GM21528 (cell line): Measurements from ENCODE around the gene LHFPL4.

Experiments
- ATAC-seq: cut with Tn5 transposase; IDR thresholded peaks from one replicate; pipeline ENCODE4 v1.9.1; 2021; ENCODE audit warnings: mild to moderate bottlenecking, moderate library complexity; ENCODE audit not compliant: unreplicated experiment, low FRiP score

The LHFPL4 gene

GRCh38 chr3:9480265-9480664 is 73.4 kb downstream of the LHFPL4 start:
- no peak for ATAC-seq

DNA sequence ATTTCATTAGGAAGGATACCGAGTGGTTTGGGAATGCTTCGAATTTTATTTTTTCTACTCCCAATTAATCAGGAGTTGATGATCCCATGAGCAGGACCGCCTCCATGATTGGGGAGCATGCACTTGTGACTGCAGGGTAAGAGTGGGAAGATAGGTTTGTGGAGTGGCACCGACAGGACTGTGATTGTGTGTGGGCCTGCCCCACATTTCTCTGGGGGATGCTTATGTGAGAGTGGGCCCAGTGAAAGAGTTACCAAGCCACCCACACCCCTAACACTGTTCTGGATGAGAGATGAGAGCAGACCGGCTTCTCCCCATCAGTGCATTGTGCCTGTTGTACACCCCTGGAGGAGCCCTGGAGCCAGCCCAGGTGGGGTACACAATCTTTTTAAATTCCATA is 76.7 kb downstream of the LHFPL4 start:
- ATAC-seq = no peak

DNA sequence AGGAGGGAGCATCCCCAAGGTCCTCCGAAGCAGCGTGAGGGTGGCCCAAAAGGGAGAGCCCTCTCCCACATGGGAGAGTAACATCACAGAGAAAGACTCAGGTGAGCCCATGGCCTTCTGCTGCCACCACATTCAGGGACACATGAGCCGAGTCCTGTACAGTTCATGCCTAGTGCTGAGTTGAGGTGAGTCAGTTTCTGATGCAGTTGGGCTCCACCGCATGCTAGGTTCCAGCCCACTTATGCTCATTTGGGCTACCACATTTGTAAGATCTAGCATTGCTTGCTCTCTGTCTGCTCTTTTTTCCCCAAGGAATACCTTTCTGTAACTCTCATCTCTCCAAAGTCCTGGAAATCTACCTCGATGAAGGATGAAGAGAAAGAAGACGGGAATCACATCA is 79.1 kb downstream of the LHFPL4 start:
- ATAC-seq = no peak

- ATAC-seq = no peak
These were observed 80.0 kb downstream of the LHFPL4 start for GRCh38 chr3:9473496-9474065.

DNA sequence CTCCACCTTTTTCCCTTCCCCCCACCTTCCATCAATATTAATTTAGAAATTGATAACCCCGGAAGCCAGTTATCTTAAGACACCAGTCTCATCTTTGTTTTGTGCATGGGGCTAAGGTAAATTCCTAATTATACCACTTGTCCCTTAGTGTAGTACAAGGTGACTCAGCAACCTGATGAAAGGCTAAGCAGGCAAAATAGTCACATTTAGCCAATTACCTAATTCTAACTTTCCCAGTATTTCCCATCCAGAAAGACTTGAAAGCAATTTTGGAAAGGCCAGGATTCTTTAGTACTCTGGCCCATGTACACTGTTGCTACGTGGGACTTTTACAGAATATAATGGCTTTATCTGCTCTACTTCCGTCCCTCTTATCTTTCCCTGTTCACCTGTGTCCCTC is 83.6 kb downstream of the LHFPL4 start:
- no peak for ATAC-seq

DNA sequence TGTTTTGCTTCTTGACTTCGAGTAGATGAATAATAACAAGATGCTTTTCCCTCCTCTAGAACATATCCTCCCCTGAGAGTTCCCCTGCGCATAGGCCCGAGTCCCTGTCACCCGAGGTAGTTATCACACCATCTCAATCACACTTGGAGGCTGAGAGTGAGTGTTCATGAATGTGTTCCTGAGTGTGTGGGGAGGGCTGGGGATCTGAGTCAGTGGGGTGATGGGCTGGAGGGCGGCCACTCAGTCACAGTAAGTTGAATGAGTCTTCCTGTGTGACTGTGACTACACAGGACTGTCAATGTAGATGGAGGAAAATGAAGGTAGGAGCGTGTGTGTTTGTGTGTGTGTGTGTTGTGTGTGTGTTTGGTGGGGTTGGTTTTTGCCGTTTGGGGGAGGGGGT is 85.2 kb downstream of the LHFPL4 start:
- no peak for ATAC-seq

DNA sequence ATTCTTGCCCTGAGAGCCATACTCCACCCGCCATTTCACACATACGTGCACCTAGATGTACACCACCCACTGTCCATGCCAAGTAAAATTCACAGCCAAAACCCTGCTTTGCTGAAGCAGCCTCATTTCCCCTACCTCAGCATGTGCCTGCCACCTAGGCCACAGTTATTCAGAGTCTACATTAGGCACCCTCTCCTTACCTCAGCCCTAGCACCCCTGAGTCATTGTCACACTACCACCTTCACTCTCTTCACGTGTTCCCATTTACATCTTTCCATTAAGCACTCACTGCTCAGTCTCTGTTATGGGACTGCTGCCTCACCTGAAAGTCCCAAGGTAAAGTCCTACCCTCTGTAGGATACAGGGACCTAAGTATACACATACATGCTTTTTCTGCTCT is 86.2 kb downstream of the LHFPL4 start:
- ATAC-seq = no peak

GRCh38 chr3:9455596-9456131 is 98.0 kb downstream of the LHFPL4 start:
- ATAC-seq = no peak

DNA sequence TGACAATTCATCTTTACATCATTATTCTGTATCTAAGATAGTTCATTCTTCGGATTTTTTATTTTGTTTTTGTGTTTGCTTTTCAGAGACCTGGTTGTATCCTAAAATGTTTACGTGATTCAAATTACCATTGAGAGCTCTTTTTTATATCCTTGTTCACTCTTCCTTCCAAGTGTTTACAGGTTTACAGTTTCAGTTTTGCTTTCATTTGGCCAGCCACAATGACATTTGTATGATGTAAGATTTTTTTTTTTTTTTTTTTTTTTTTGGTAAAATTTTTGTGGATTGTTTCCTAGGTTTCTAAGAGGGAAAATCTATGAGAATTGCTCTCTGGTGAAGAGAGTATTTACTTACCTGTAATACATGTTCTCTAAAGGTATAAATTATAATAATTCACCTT is 101.2 kb downstream of the LHFPL4 start:
- no peak for ATAC-seq

DNA sequence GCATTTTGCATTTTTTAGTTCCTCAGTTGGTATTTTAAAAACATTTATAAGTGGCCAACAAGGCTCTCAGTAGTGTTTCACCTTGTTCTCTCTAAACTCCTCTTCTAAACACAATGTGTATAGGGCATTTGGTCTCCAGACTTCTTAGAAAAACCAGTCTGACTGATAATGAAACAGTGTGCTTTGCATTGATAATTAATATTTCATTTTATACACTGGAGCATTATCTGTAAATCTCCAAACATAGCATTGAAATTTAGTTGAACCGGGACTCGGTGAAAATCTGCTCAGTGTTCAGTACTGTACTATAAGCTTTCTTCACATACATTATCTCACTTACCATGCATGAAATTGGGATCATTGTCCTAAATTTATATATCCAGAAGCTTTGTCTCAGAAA is 102.6 kb downstream of the LHFPL4 start:
- no peak for ATAC-seq

- no peak for ATAC-seq
These were observed 103.5 kb downstream of the LHFPL4 start for GRCh38 chr3:9450126-9450525.

- ATAC-seq = no peak
These were observed 105.0 kb downstream of the LHFPL4 start for GRCh38 chr3:9448643-9449042.
